Myocyte (in vitro differentiated cells): ENCODE measurements around the gene DGKD. TPM values are rescaled to one million over a fixed set of nuclear protein-coding genes. Genes with fewer than 3 reads are reported as not detected.

Experiments used
- DNase-seq: peaks from one replicate; pipeline ENCODE4 v3.0.0-alpha.2; 2012; ENCODE audit warnings: low read depth
- total RNA-seq: library from RNA; depleted of rRNA; stranded (reverse); fragments of >200 nt; gene quantifications from 2 replicates; pipeline ENCODE4 v1.2.3, GENCODE V29; 2014

Gene DGKD
- total RNA-seq, 1 donor from 2014 or later: 45.1 TPM

DNA sequence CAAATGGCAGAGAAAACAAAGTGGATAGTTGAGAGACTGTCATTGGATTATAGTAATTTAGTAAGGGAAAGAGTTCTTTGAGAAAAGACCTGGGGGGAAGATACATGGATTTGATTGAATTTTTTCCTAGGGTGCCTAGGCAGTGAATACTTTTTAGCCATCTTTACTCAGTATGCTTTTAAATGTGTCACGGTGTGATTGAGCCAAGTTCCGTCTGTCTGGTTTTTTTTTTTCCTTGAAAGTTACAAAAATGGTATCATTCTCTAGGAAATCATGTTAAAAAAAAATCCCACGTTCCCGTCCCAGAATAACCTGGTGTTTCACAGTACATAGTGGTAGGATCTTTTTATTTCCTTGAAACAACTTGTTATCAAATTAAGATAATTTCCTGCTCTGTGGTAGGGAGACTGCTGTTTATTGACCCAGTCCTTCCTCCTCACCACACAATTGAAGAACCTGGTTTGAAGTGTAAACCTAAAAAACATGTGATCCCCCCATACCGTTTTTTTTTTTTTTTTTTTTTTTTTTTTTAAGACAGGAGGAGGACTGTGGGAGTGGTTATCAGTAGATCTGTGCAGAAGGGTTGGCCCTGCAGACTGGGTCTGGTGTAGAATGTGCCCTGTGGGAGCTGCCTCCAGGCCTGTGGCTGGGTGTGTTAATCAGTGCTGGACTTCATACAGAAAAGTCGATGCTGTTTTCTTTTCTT, 55.1 kb downstream of the DGKD start:
- DNase-seq: no peak

DNA sequence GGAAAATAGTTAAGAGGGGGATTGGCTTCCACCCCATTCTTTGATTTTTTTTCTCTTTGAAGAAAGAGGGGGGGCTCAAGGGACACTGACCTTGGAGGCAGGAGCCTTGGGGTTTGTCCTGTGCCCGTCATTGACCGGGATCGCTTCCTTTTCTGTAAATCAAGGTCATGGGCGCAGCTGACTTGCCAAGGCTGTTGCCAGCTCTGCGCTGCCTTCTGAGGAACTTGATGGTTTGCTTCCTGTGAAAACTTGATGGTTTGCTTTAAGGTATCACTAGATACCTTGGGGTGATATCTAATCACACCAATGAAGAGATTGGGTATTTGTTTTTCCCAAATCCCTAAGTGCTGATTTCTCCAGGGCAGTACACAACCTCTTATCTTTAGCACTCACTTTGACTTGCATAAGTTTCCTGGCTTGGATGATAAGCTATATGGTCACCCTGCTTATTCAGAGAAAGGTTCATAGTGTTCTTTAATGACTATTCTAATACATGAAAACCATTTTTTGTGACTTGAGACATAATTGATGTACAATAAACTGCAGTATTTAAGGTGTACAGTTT, 56.0 kb downstream of the DGKD start:
- DNase-seq: no peak

DNA sequence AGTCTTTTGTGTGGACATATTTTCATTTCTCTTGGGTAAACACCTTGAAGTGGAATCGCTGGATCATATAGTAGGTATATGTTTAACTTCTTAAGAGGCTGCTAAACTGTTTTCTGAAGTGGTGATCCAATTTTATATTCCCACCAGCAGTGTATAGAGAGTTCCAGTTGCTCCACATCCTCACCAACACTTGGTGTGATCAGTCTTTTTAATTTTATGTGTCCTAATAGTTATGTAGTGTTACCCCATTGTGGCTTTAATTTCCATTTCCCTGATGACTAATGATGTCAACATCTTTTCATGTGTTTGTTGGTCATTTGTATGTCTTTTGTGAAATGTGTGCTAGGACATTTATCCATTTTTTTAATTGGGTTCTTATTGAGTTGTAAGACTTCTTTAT, 56.9 kb downstream of the DGKD start:
- no peak for DNase-seq

DNA sequence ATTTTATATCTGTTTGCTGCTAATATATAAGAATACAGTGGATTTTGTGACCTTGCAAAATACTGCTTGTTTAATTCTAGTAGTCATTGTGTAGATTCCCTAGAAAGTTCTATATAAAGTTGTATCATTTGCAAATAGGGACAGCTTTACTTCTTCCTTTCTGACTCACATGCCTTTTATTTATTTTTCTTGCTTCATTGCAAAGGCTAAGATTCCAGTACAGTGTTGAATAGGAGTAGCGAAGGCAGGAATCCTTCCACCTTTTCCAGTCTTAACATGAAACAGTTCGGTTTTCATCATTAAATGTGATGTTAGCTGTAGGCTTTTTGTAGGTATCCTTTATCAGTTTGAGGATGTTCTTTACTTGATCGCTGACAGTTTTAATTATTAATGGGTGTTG, 58.1 kb downstream of the DGKD start:
- DNase-seq: no peak

DNA sequence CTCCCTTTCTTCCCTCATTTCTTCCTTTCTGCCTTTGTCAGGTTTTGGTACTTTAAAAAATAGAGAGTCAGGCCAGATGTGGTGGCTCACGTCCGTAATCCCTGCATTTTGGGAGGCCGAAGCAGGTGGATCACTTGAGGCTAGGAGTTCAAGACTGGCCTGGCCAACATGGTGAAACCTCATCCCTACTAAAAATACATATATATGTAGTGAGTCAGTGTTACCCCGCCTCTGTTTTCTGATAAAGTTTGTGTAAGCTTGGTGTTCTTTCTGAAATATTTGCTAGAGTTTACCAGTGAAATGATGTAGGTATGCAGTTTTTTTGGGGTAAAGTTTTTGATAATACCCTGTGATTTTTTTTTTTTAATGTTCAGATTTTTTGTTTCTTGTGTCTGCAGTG, 58.8 kb downstream of the DGKD start:
- DNase-seq: peak; percentile 73

DNA sequence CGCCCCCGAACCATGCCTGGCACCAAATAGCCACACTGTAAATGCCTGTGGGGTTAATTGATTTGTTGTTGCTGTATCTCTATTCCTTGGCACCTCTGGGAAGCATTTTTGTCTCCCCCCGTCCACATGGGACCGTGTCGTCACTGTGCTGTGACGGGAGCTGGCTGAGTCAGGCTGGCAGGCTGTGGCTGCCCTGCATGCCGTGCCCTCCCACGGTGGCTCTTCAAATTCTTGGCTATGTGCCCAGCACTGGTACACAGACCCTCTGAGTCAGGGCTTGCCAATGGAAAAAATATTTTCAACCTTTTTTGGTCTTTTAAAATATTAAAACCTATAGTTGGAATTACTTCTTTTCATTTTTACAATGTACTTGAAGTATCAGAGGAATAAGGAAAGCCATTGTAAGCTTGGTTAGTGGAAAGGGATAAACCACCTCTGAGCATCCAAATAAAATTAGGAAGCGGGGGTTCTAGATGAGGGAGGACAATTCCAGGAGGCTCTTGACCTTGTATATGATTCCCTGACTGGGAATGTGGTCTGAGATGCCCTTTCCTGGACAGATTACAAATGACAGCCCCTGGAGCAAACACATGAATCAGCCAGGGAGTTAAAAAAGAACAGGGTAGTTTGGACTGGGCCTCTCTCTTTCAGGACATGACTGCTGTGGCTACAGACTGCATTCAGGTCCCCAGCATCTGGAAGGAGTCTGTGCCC, 59.4 kb downstream of the DGKD start:
- DNase-seq: peak; percentile 97

DNA sequence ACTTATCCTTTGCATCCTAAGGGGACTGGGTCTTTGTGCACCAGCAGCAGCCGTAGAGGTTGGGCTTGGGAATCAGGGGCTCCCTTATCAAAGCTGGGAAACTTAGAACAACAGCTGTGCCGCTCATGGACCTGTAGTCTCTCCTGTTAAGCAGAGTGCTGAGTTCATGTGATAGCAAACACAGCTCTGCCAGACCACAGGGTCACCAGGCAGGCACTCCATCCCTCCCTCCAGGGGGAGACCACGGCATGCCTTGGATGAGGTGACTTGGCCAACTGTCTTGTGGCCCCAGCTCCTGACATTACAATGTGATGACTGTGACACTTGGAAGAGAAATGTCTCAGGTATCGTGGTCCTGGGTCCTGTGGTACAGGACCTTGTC, 60.0 kb downstream of the DGKD start:
- DNase-seq: peak; percentile 99

DNA sequence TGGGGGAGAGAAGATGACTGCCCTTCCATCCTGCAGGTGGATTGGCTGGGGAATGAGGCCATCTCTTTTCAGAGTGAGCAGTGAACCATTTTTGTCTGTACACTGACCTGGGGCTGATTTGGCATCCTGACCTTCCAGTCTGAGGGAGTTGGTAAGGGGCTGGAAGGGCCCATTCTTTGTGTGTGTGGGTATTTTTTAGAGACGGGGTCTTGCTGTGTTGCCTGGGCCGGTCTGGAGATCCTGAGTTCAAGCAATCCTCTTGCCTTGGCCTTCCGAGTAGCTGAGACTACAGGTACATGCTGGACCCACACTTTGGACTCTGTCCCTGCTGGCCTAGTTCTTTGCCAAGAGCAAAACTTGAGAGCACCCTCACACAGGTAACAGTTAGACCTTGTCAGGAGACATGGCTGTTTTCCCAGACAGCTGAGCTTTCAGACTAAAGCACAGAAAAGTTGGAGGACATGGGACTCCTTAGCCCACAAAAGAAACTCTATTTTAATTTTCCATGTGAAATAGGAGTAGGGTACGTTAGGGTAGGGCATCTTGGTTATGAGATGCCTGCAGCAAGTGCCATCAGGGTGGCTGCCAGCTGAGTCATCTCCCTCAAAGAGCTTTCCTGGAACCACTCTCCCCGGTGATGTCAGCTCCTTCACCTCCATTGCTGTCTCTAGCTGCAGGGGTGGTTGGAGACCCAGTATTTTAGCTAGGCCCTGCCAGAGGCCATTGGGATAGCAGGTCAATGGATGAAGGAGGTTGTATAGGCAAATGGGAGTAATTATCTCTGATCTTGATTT, 60.7 kb downstream of the DGKD start:
- peak; percentile 93 for DNase-seq

DNA sequence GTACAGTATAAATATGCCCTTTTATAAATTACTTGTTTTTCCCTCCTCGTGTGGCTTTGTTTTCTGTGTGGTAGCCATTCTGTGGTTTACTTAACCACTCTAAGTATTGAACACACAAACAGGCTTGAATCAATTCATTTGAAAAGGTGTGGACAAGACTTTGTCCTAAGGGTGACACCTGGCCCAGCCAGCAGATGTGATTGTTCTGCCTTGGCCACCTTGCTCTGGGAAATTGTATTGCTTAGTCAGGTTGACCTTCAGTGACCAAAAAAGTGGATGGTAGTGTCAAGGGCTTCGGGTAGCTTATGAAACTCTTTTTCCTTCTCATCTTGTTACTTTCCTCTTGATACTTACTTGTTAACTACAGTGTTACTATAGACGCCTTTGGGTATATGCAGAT, 61.9 kb downstream of the DGKD start:
- no peak for DNase-seq

DNA sequence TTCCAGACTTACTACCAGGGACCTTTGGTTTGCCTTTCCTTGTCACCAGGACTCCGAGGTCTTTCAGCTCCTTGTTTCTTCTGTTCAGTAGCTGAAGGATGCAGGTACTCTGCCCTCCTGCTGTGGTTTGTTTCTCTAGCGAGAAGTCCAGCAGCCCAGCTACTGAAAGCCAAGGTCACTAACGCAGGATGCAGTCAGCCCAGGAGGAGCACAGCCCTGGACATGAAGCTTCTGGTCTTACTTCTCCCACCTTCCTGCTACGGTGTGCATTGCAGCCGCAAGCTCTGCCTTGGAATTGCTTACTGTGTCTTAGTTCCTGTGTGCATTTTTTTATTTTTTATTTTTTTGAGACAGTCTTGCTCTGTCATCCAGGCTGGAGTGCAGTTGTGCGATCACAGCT, 62.4 kb downstream of the DGKD start:
- DNase-seq: no peak

DNA sequence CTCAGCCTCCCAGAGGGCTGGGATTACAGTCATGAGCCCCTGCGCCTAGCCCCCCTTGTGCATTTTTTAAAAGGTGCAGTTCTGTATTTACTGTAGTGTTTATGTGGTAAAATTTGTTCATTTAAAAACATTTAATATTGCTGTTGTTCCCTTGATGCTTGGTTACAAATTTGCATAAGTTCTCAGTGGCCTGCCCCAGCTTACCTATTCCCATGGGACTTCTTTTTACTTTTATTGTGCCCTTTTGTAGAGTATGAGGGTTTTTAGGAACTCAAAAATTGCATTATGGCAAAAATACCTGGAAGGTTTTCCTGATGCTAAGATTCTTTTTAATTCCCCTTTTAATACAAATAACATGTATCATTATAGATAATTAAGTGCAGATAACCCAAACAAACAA, 63.0 kb downstream of the DGKD start:
- DNase-seq: no peak

DNA sequence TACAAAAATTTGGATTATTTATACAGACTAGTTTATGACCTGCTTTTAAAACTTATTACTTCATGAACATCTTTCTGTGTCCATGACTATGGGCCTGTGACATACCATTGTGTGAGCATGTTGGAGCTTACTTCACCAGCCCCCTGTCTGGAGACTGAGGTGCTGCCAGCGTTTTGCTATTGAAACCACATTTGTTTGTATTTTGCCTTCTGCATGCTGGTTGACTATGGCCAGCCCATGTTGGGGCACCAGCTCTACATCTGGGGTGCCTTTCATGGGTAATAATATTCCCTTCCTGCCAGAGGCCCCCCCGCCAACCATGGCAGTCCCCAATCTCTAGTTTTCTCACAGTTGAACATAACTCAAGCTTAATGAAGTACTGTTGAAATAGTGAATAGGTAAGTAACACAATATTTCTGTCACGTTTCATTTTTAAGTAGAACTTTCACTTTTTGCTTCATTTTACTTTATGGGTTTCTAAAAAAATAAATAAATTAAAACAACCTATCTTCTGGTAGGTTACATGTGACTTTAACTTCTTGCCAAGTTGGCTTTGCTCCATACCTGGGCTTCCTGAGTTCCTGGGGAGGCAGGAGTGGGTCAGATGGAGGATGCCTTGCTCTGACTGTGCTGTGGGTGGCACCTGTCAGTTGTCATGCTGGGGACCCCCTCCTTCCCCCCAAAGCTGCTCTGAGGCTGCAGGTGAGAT, 63.9 kb downstream of the DGKD start:
- no peak for DNase-seq

DNA sequence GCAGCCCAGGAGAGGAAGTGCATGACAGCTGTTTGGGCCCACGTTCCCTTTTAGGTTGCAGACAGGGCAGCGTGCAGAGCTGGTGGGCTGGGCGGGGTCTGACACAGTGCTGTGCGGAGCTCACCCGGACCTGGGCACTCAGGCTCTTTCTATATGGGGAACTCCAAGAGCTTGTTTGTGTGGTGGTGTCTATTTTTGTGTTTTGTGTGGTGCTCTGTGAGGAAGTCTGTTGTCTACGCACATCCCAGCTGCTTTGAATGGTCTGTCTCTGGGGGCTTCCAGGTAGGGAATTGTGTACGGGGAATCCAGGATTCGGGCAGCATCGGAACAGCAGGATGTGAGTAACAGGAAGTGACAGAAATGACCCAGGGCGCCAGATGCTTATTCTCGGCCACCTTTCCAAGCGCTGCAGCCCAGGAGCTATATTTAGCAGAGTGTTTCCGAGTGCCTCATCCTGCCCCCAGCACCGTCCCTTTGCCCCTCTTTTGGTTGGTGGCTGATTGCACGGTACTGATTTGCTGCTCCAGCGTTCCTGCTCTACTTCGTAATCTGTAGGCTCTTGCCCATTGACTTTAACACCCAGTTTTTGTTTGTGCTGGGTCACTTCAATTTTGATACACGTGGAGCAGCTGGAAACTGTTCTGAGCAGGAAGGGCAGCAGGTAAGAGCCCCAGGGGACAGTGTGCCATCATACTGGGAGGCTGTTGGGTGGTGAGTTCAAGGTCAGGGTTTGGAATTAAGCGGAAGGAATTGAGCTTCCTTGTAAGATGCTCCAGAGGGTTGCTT, 64.7 kb downstream of the DGKD start:
- no peak for DNase-seq

DNA sequence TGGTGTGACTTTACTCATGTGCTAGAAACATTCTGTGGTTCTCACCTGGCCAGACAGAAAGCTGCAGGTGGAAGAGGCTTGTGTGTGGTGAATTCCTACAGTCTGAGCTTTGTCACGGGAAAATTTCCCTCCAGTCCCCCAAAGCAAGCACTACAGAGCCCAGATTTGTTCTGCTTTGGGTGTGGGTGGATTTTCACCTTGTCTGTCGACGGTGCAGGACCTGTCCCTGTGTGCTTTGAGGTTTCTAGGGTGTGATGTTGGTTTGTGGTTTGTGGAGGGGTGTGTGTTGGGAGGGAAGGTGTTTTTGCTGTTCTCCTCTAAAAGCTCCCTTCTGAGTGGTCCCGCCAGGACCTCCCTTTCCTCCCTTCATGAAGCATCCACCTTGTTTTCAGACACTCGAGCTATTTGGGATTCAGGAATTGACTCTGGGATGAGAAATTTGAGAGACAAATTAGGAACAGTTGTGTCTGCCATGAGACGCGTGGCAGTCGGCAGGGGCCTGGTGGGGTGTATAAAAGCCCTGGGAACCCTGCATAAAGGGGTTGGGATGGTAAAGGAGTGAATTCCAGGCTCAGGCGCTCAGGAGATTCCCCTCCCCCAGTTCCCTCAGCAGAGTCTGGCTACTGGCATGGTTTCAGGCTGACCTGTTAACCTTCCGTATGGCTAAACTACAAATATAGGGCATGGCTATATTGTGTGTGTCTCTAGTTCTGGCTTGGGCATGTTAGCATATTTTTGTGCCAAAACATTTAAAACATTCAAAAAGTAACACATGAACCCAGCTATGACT, 65.5 kb downstream of the DGKD start:
- DNase-seq: no peak

DNA sequence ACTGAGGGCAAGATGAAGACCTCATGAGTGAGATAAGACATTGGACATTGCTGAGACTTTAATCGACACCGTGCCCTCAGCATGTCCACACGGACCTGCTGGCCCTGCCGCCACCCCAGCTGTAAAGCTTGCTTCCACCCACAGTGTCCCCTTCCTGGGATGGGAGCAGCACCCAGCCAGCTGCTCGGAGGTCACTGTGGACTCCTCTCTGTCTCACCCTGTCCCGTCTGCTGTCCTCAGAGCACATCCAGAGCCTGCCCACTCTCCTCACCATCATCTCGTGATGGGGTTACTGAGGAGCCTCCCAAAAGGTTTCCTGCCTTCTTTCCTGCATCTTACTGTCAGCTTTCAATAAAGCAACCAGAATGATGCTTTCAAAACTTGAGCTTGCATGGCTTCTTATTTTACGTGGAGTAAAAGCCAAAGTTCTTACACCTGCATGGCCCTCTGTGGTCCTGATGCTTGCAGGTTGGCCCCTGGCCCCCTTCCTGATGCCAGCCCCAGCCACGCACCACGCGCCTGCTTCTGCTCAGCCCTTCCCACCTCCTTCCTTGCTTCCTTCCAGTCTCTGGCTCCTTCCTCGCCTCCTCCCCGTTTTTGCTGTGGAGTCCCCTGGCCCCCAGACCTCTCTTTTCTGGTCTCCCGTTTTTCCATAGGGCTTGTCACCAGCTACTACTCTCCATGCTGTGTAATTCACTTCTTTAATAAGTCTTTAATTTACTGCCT, 67.0 kb downstream of the DGKD start:
- no peak for DNase-seq

DNA sequence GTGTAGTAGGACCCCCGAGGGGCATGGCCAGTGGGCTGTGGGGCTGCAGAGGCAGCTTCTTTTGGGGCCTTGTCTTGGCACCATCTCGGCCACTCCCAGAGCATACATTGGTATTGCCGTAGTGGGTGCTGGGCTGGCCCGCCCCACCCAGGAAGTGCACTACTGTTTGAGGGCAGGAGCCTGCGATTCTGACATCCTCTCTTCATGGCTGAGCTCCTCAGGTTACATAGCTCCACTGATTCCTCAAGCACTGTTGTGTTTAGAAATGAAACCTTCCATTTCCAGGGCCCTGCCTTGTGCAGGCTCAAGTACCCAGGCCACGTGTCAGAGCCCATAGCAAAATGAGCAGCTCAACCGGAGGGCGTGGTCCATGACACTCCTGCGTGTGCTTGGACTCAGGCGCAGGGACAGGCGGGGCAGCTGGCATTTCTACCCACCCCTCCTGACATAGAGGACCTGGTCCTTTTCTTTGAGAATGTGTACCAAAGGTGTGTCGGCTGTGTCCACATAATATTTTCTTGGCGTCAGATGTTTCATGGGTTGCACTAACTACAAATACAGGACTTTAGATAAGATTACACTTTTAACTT, 67.9 kb downstream of the DGKD start:
- no peak for DNase-seq

DNA sequence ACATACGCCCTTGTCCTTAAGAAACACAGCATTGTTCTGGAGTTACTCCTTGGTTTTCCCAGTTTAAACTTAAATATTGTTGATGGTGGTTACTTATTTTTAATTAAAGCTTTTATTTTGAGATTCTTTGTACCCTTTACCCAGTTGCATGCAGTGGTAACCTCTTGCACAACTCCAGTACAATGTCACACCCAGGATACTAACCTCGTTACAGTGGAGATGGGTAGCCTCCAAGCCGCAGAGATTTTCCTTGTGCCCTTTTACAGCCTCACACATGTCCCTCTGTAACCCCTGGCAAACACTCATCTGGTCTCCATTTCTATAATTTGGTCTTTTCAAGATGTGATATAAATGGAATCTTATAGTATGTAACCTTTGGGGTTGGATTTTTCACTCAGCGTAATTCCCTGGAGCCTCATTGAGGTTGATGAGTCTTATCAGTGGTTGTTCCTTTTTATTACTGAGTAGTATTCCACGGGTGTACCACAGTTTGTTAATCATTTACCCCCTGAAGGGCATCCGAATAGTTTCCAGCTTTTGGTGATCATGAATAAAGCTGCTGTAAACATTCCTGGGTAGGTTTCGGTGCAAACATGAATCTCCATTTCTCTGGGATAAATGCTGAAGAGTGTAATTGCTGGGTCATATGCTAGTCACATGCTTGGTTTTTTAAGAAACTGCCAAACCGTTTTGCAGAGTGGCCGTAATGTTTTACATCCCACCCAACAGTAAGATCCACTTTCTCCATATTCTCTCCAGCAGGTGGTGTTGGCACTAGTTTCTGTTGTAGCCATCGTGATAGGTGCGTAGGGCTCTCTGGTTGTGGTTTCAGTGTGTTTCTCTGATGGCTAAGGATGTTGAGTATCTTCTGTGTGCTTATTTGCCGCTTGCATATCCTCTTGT, 68.6 kb downstream of the DGKD start:
- DNase-seq: no peak

DNA sequence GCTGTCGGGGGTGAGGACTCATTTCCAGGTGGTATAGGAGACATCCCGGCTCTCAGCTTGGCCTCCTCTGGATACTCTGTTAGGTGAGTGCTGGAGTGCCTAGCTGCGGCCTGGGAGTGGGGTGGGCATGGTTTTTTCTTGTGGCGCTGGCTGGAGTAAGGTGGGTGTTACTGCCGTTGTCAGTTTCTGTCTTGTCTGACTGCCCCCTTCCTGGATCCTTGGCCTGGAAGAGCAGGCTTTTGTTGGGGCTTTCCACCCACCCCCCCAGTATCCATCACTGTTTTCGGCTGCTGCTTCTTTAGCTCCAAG, 69.2 kb downstream of the DGKD start:
- no peak for DNase-seq
